Astrocyte (in vitro differentiated cells and primary cell): ENCODE measurements around the gene PAX1. TPM values are rescaled to one million over a fixed set of nuclear protein-coding genes. Genes with fewer than 3 reads are reported as not detected.

ENCODE experiments used
- DNase-seq: peaks from one replicate; pipeline ENCODE4 v3.0.0-alpha.2; 2010; ENCODE audit warnings: low read depth
- FAIRE-seq: peaks from 2 replicates; lab custom pipeline; 2011; peaks lifted over from hg19 to GRCh38; lab: Jason Lieb, UNC
- H2AFZ ChIP-seq: 2 replicates; pipeline ENCODE4 v1.6.0; 2012; ENCODE audit warnings: low read depth, low read length, inconsistent platforms
- H3K27ac ChIP-seq: 2 replicates; pipeline ENCODE4 v1.5.1; 2011; ENCODE audit warnings: low read depth, low read length, inconsistent platforms
- H3K27me3 ChIP-seq: 2 replicates; pipeline ENCODE4 v1.6.0; 2011; ENCODE audit warnings: low read length, inconsistent platforms; ENCODE audit not compliant: insufficient read depth
- H3K36me3 ChIP-seq: 2 replicates; pipeline ENCODE4 v1.5.1; 2011; ENCODE audit warnings: low read length, inconsistent platforms; ENCODE audit not compliant: insufficient read depth
- H3K4me1 ChIP-seq: 2 replicates; pipeline ENCODE4 v1.5.1; 2011; ENCODE audit warnings: low read length, inconsistent platforms; ENCODE audit not compliant: insufficient read depth
- H3K4me2 ChIP-seq: 2 replicates; pipeline ENCODE4 v1.6.0; 2012; ENCODE audit warnings: low read length, inconsistent platforms
- H3K4me3 ChIP-seq: 2 replicates; pipeline ENCODE4 v1.5.1; 2011; ENCODE audit warnings: low read depth, mild to moderate bottlenecking, low read length, inconsistent platforms; ENCODE audit not compliant: insufficient read depth
- H3K79me2 ChIP-seq: 2 replicates; pipeline ENCODE4 v1.6.0; 2012; ENCODE audit warnings: mild to moderate bottlenecking, low read length, inconsistent platforms; ENCODE audit not compliant: insufficient read depth
- H3K9ac ChIP-seq: 2 replicates; pipeline ENCODE4 v1.6.0; 2012; ENCODE audit warnings: mild to moderate bottlenecking, low read length, inconsistent platforms
- H3K9me3 ChIP-seq: 2 replicates; pipeline ENCODE4 v1.5.1; 2012; ENCODE audit warnings: low read depth, mild to moderate bottlenecking, low read length, inconsistent platforms; ENCODE audit not compliant: insufficient read depth
- H4K20me1 ChIP-seq: 2 replicates; pipeline ENCODE4 v1.6.0; 2012; ENCODE audit warnings: low read length, inconsistent platforms; ENCODE audit not compliant: insufficient read depth
- H3K27ac Mint-ChIP-seq: one replicate; pipeline ENCODE4 v1.8.0; 2021; ENCODE audit warnings: mild to moderate bottlenecking, mixed read lengths; ENCODE audit not compliant: unreplicated experiment
- H3K27me3 Mint-ChIP-seq: one replicate; pipeline ENCODE4 v1.8.0; 2021; ENCODE audit warnings: low read depth, mixed read lengths; ENCODE audit not compliant: unreplicated experiment
- H3K36me3 Mint-ChIP-seq: one replicate; pipeline ENCODE4 v1.8.0; 2021; ENCODE audit warnings: low read depth, mixed read lengths; ENCODE audit not compliant: unreplicated experiment
- H3K4me1 Mint-ChIP-seq: one replicate; pipeline ENCODE4 v1.8.0; 2021; ENCODE audit warnings: low read depth, mixed read lengths; ENCODE audit not compliant: unreplicated experiment
- H3K4me3 Mint-ChIP-seq: one replicate; pipeline ENCODE4 v1.8.0; 2021; ENCODE audit warnings: mild to moderate bottlenecking, moderate library complexity, mixed read lengths; ENCODE audit not compliant: unreplicated experiment
- H3K9me3 Mint-ChIP-seq: one replicate; pipeline ENCODE4 v1.8.0; 2021; ENCODE audit warnings: mild to moderate bottlenecking, mixed read lengths; ENCODE audit not compliant: unreplicated experiment
- EZH2 ChIP-seq: IDR thresholded peaks from 2 replicates; pipeline ENCODE4 v1.6.1; 2012; ENCODE audit warnings: mild to moderate bottlenecking, low read length, inconsistent platforms; ENCODE audit not compliant: insufficient read depth
- total RNA-seq: library from RNA; stranded (reverse); gene quantifications from 2 replicates; pipeline ENCODE4 v1.2.1, GENCODE V29; 2021
- TF ChIP-seq, protein P1 (sequence below): IDR thresholded peaks from 2 replicates; pipeline ENCODE4 v1.5.1; 2011; ENCODE audit warnings: low read depth, mild to moderate bottlenecking, inconsistent platforms, low read length, moderate library complexity; ENCODE audit not compliant: insufficient read depth

The PAX1 gene
- total RNA-seq, 1 donor from 2014 or later: not detected

DNA sequence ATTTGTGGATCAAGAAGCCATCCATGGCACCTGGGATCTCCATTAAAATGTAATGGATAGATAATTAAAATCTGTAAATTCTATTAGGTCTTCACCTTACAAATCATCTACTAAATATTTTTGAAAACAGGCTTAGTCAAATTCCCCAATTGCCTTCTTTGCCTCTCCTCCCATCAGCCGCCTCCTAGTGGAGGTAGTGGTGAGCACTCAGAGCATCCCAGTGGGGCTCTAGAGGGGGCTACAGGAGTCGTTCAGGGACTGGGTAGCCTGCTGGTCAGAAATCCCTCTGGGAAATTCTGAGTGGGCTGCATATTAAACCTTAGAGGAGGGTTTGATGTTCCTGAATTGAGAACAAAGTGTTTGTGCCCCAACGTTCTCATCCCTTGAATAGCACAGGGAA is 20.8 kb upstream of the PAX1 start:
- Mint-ChIP-seq H3K4me1 (peaks cover 6% of the 10 kb centered on the region), H3K36me3 (no peaks in the 10 kb centered on the region), H3K27me3 (peaks cover 32% of the 10 kb centered on the region)

DNA sequence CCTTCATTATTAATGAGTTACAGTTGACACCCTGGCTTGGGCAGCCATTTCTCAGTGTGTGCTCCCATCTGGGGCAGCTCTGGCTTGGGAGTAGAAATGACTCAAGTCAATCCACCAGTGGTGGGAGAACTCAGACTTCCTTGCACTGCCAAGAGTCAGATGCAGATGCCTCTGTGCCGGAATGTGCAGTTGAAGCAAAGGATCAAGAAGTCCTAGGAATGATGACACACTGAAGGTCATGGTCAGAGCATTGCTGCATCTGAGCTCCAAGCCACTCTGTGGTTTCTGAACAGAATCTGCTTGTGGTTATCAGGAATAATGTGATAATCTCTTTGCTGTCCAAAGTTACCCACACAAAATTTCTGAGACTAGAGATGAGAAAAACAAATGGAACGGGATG is 19.5 kb upstream of the PAX1 start:
- H3K9me3 Mint-ChIP-seq: no peaks in the 10 kb centered on the region
- H4K20me1 ChIP-seq: no peaks in the 10 kb centered on the region
- no peak for TF ChIP-seq EZH2
- TF ChIP-seq, protein P1, sequence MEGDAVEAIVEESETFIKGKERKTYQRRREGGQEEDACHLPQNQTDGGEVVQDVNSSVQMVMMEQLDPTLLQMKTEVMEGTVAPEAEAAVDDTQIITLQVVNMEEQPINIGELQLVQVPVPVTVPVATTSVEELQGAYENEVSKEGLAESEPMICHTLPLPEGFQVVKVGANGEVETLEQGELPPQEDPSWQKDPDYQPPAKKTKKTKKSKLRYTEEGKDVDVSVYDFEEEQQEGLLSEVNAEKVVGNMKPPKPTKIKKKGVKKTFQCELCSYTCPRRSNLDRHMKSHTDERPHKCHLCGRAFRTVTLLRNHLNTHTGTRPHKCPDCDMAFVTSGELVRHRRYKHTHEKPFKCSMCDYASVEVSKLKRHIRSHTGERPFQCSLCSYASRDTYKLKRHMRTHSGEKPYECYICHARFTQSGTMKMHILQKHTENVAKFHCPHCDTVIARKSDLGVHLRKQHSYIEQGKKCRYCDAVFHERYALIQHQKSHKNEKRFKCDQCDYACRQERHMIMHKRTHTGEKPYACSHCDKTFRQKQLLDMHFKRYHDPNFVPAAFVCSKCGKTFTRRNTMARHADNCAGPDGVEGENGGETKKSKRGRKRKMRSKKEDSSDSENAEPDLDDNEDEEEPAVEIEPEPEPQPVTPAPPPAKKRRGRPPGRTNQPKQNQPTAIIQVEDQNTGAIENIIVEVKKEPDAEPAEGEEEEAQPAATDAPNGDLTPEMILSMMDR: no peak
- no peak overlapping the region for H3K4me3 ChIP-seq
- no peak overlapping the region for H3K4me3 Mint-ChIP-seq
- no peak overlapping the region for H3K9ac ChIP-seq
- no peak for DNase-seq
- H3K4me1 Mint-ChIP-seq: peaks cover 6% of the 10 kb centered on the region
- FAIRE-seq: no peak
- no peak overlapping the region for H2AFZ ChIP-seq
- H3K27ac ChIP-seq: no peak overlapping the region
- H3K79me2 ChIP-seq: no peaks in the 10 kb centered on the region
- H3K4me1 ChIP-seq: no peaks in the 10 kb centered on the region
- no peaks in the 10 kb centered on the region for H3K27me3 ChIP-seq
- peaks cover 30% of the 10 kb centered on the region for H3K27me3 Mint-ChIP-seq
- H3K27ac Mint-ChIP-seq: no peak overlapping the region
- H3K36me3 ChIP-seq: no peaks in the 10 kb centered on the region
- H3K4me2 ChIP-seq: no peak overlapping the region
- no peaks in the 10 kb centered on the region for H3K9me3 ChIP-seq
- H3K36me3 Mint-ChIP-seq: no peaks in the 10 kb centered on the region

More for the DNA sequence above, 20.8 kb upstream of the PAX1 start:
- no peak overlapping the region for H3K4me3 ChIP-seq
- H3K4me1 ChIP-seq: no peaks in the 10 kb centered on the region
- H3K4me2 ChIP-seq: no peak overlapping the region
- no peaks in the 10 kb centered on the region for H3K9me3 ChIP-seq
- no peaks in the 10 kb centered on the region for H3K9me3 Mint-ChIP-seq
- no peak overlapping the region for H3K27ac Mint-ChIP-seq
- no peaks in the 10 kb centered on the region for H3K79me2 ChIP-seq
- no peak for FAIRE-seq
- no peaks in the 10 kb centered on the region for H4K20me1 ChIP-seq
- no peaks in the 10 kb centered on the region for H3K27me3 ChIP-seq
- DNase-seq: no peak
- no peaks in the 10 kb centered on the region for H3K36me3 ChIP-seq
- H3K4me3 Mint-ChIP-seq: no peak overlapping the region
- TF ChIP-seq, protein P1: no peak
- TF ChIP-seq EZH2: no peak
- no peak overlapping the region for H3K27ac ChIP-seq
- no peak overlapping the region for H3K9ac ChIP-seq
- H2AFZ ChIP-seq: no peak overlapping the region

DNA sequence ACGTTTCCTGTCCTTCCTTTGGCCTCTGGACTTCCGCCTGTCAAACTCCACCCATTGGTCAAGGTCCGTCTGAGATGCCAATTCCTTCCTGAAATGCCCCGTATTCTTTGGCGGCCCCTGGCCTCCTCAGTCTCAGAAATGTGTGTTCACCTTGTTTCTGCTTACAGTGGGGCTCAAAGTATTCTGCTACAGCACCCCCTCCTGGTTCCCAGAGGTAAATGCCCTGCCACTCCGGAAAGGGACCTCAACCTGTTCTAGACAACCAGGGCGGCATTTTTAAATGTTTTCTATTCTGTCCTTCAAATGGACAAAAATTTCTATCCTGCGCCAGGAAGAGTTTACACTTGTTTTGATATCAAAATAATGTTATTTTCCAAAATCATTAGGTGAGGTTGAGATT is 12.1 kb upstream of the PAX1 start:
- Histone ChIP-seq H3K4me3 (no peak overlapping the region), H3K79me2 (no peaks in the 10 kb centered on the region), H4K20me1 (no peaks in the 10 kb centered on the region), H3K27me3 (no peaks in the 10 kb centered on the region), H3K36me3 (no peaks in the 10 kb centered on the region), H3K4me2 (no peak overlapping the region), H3K4me1 (no peaks in the 10 kb centered on the region), H3K9me3 (no peaks in the 10 kb centered on the region), H2AFZ (no peak overlapping the region), H3K27ac (no peak overlapping the region), H3K9ac (no peak overlapping the region)
- Mint-ChIP-seq H3K4me1 (no peaks in the 10 kb centered on the region), H3K27ac (no peak overlapping the region), H3K4me3 (no peak overlapping the region), H3K9me3 (peaks cover 2% of the 10 kb centered on the region), H3K36me3 (peaks cover 2% of the 10 kb centered on the region), H3K27me3 (peaks cover 59% of the 10 kb centered on the region)
- no peak for DNase-seq
- FAIRE-seq: no peak
- TF ChIP-seq EZH2: no peak
- TF ChIP-seq, protein P1: no peak
